HUES64 (cell line): ENCODE results near the gene SLC17A3.

Experiments
- H3K27ac ChIP-seq: 2 replicates; pipeline ENCODE4 v1.7.0; 2013; ENCODE audit warnings: low read depth, low read length, inconsistent platforms
- H3K27me3 ChIP-seq: 2 replicates; pipeline ENCODE4 v1.6.1; 2013; ENCODE audit warnings: mild to moderate bottlenecking, low read length; ENCODE audit not compliant: insufficient read depth
- H3K36me3 ChIP-seq: 2 replicates; pipeline ENCODE4 v1.6.1; 2013; ENCODE audit warnings: mild to moderate bottlenecking, low read length; ENCODE audit not compliant: insufficient read depth
- H3K4me1 ChIP-seq: 2 replicates; pipeline ENCODE4 v1.6.1; 2013; ENCODE audit warnings: mild to moderate bottlenecking, low read length, moderate library complexity; ENCODE audit not compliant: insufficient read depth
- H3K4me3 ChIP-seq: 2 replicates; pipeline ENCODE4 v1.5.1; 2013; ENCODE audit warnings: mild to moderate bottlenecking, low read length, moderate library complexity
- H3K9ac ChIP-seq: 2 replicates; pipeline ENCODE4 v1.6.1; 2013; ENCODE audit warnings: mild to moderate bottlenecking, low read depth, low read length
- H3K9me3 ChIP-seq: 2 replicates; pipeline ENCODE4 v1.6.1; 2013; ENCODE audit warnings: low read depth, low read length; ENCODE audit not compliant: insufficient read depth
- WGBS: fragments of 150-250, 120-280 bp; methylation state at CpG from one replicate; pipeline ENCODE4 v1.1.7; 2013; ENCODE audit warnings: missing lambda C conversion rate; 5-methylcytosine and 5-hydroxymethylcytosine counted together

The SLC17A3 gene

DNA sequence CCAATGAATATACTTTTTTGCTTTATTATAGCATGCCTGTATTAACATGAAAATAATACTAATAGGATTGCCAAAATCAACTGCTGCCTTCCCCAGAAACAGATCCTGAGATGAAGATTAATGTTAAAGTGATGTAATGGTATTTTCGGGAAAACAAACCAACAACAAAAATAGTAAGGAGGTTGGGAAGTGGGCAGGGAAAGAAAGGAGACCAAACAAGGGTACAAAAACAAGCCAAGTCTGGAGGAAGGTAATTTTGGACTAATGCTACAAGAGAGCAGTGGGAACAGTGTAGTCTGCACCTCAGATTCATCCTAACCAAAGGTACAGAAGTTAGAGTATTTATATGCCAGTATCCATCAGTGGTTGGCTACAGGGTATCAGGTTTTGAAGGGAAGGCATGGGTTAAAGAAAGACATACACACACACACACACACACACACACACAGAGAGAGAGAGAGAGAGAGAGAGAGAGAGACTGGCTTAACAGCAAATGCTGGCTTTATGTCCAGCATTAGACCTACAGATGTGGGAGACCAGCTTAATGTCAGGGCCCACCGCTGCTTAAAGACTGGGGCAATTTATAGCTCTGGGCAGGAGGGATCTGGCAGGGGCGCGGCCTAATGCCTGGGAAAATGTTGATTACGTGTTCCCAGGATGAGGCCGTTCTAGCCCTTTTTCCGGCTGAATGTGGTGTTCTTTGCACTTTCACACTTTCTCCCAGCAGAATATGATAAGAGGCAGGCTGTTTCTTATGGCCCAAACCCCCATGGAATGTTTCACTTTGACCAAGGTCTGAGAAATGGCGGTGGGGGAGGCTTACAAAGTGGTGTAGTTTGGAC, 38.4 kb downstream of the SLC17A3 start:
- Histone ChIP-seq H3K27ac (no peak overlapping the region), H3K27me3 (no peaks in the 10 kb centered on the region), H3K9ac (no peak overlapping the region), H3K4me3 (no peak overlapping the region), H3K9me3 (no peaks in the 10 kb centered on the region), H3K4me1 (no peaks in the 10 kb centered on the region), H3K36me3 (no peaks in the 10 kb centered on the region)
- 87% methylated on average over 8 of the region's 8 CpGs for WGBS

DNA sequence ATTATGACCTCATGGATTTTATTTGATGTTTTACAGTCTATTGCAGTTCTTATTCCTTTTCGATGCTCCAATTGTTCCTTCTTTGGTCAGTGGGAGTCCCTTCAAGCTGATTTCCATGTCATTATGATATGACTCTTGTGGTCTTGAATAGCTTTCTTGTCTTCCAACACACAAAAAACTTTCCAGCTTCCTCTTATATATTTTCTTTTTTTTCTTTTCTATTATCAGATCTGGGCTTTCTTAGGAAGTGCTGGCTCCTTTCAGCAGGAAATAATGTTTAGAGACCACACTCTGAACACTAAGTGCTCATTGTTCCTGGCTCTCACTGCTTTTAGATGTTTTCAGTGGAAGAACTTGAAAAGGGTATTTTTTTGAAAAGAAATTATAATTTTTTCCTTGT, 39.1 kb downstream of the SLC17A3 start:
- WGBS: 100% methylated on average over 1 of the region's 1 CpG

GRCh38 chr6:25833136-25833535, 40.9 kb downstream of the SLC17A3 start:
- Histone ChIP-seq H3K27me3 (no peaks in the 10 kb centered on the region), H3K9ac (no peak overlapping the region), H3K36me3 (no peaks in the 10 kb centered on the region), H3K4me3 (no peak overlapping the region), H3K27ac (no peak overlapping the region), H3K4me1 (no peaks in the 10 kb centered on the region), H3K9me3 (no peaks in the 10 kb centered on the region)

More for the DNA sequence above, 39.1 kb downstream of the SLC17A3 start:
- H3K27me3 ChIP-seq: no peaks in the 10 kb centered on the region
- no peaks in the 10 kb centered on the region for H3K4me1 ChIP-seq
- H3K4me3 ChIP-seq: no peak overlapping the region
- H3K9ac ChIP-seq: no peak overlapping the region
- H3K9me3 ChIP-seq: no peaks in the 10 kb centered on the region
- H3K27ac ChIP-seq: no peak overlapping the region
- no peaks in the 10 kb centered on the region for H3K36me3 ChIP-seq

DNA sequence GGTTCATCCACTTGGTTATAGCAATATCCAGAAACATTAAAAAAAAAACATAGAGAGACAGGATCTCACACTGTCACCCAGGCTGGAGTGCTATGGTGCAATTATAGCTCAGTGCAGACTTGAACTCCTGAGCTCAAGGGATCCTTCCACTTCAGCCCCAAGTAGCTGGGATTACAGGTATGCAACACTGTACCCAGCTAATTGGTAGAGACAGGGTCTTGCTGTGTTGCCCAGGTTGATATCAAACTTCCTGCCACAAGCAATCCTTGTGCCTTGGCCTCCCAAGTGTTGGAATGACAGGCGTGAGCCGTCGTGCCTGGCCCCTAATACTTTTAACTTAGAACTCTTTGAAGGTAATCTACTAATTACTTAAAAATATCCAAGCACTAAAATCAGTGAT, 41.4 kb downstream of the SLC17A3 start:
- no peak overlapping the region for H3K4me3 ChIP-seq
- H3K36me3 ChIP-seq: no peaks in the 10 kb centered on the region
- no peak overlapping the region for H3K9ac ChIP-seq
- no peaks in the 10 kb centered on the region for H3K27me3 ChIP-seq
- no peak overlapping the region for H3K27ac ChIP-seq
- WGBS: 93% methylated on average over 3 of the region's 3 CpGs
- H3K9me3 ChIP-seq: no peaks in the 10 kb centered on the region
- no peaks in the 10 kb centered on the region for H3K4me1 ChIP-seq

DNA sequence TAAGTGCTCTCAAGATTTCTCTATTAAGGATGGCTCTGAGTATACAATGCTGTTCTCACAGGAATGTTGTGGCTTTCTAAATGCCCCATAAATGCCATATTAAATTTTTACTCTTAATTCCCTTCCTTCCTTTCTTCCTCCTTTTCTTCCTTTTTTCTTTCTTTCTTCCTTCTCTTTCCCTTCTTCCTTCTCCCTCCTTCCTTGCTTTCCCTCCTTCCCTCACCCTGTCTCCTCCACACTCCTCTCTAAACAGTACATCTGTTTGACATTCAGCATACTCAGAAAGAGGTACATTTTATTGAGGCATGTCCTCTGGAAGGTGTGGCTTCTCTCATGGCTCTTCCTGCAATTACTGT, 41.8 kb downstream of the SLC17A3 start:
- no peaks in the 10 kb centered on the region for H3K27me3 ChIP-seq
- H3K36me3 ChIP-seq: no peaks in the 10 kb centered on the region

DNA sequence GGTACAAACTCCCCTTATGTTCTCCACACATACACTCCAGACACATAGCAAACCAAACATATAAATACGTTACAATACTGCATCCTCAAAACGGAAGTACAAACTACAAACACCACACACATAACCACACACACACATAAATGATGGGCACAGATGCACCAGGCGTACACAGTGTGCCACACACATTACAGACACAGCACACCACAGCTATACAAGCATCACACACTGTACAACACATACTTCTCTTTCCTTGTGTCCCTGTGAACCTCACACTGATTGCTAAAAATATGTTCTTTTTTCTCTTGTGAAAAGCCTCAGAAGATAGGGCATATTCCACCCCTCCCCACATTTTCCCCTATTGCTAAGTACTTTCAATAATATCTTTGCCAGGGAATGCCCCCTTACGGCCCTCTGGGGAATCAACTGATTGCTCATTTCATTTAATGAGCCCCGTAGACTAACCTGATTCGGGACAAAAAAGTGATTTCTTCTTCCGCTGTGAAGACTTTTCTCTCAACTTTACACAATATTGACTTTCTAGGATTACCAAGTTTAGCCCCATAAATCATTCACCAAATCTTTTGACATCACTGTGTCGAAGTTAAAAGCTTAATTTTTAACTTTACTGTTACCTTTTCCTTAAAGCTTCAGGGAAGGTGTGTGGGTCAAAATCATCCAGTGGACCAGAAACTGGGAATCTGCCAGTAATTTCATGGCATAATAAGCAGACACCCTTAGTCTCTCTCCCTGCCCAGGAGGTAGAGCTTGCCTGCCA, 42.3 kb downstream of the SLC17A3 start, which contains the start of gene SLC17A1:
Gene SLC17A1 (minus strand): TSS at position 521 of the 775 bp plus-strand sequence. CDS start 1,495 bp downstream, outside the sequence.
- Histone ChIP-seq H3K27ac (no peak within 1 kb of the TSS), H3K9me3 (no peaks in the 10 kb centered on the region), H3K36me3 (no peaks in the 10 kb centered on the region), H3K9ac (no peak within 1 kb of the TSS), H3K27me3 (no peaks in the 10 kb centered on the region), H3K4me1 (no peaks in the 10 kb centered on the region), H3K4me3 (no peak within 1 kb of the TSS)
- 92% methylated on average over 8 of the region's 8 CpGs for WGBS

More for the DNA sequence above, 41.8 kb downstream of the SLC17A3 start:
- Histone ChIP-seq H3K4me3 (no peak overlapping the region), H3K9ac (no peak overlapping the region), H3K27ac (no peak overlapping the region), H3K4me1 (no peaks in the 10 kb centered on the region), H3K9me3 (no peaks in the 10 kb centered on the region)

DNA sequence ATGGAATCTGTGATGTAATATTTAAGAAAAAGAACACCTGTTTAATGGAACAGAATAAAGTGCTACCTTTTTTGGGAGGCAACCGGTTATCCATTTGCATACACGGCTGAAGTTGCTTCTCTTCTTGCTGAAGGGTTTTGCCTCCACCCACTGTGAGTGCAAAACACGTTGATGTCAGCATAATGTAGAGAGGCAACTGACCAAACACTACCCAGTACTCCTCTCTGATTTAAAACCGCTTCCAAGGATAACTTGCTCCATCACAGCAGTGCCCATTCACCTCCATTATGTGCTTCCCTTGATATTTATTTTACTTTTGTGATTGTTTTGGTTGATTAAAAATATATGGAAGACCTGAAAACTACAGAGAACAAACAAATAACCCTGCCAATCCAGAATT, 43.6 kb downstream of the SLC17A3 start:
- H3K4me1 ChIP-seq: no peaks in the 10 kb centered on the region
- no peaks in the 10 kb centered on the region for H3K36me3 ChIP-seq
- WGBS: 77% methylated on average over 4 of the region's 4 CpGs
- no peak overlapping the region for H3K27ac ChIP-seq
- no peaks in the 10 kb centered on the region for H3K9me3 ChIP-seq
- no peaks in the 10 kb centered on the region for H3K27me3 ChIP-seq
- H3K4me3 ChIP-seq: no peak overlapping the region
- no peak overlapping the region for H3K9ac ChIP-seq

DNA sequence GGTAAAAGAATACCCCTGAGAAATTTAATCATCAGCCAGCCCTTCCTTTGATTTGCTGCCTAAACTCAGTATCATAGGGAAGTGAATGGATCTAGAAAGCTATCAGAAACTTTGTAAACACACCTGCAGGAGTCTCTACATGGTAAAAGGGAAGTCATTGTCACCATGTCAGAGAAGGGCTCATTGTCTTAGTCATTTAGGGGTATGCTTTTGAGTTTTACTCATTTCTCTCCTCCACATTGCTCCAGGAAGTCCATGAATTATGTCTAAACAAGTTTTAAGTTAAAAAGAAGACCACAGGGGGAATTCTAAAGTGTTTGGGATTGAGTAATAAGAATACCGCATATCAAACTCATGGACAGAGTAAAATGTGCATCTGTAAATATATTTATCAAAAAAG, 44.7 kb downstream of the SLC17A3 start:
- Histone ChIP-seq H3K4me3 (no peak overlapping the region), H3K4me1 (no peaks in the 10 kb centered on the region), H3K36me3 (no peaks in the 10 kb centered on the region), H3K9ac (no peak overlapping the region), H3K9me3 (no peaks in the 10 kb centered on the region), H3K27ac (no peak overlapping the region), H3K27me3 (no peaks in the 10 kb centered on the region)
- WGBS: no CpG with 5 or more reads among the region's 1 CpG

DNA sequence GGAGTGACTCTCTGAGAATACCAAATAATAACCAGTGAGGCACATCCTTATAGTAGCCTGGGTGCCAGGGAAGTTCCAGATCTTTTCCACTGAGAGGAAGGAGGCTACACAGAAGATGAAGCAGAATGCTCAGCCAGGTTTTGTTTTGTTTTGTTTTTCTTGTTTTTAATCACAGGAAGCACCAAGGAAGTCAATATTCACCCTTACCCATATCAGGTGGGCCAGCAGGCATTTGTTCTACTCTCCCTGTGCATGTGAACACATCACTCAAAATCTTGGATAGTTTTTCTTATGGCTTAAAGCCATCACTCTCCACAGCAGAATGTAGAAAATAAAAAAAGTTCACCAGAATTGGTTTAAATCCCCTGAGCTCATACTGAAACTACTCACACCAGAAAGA, 52.7 kb downstream of the SLC17A3 start:
- Histone ChIP-seq H3K9me3 (no peaks in the 10 kb centered on the region), H3K27ac (no peak overlapping the region), H3K9ac (no peak overlapping the region), H3K36me3 (no peaks in the 10 kb centered on the region), H3K4me3 (no peak overlapping the region), H3K4me1 (peaks cover 2% of the 10 kb centered on the region; the same call in 1 of the 2 replicates), H3K27me3 (no peaks in the 10 kb centered on the region)

- no peak overlapping the region for H3K27ac ChIP-seq
- H3K9me3 ChIP-seq: no peaks in the 10 kb centered on the region
- H3K36me3 ChIP-seq: no peaks in the 10 kb centered on the region
- H3K4me1 ChIP-seq: peaks cover 7% of the 10 kb centered on the region; the same call in 1 of the 2 replicates
- H3K9ac ChIP-seq: no peak overlapping the region
- no peak overlapping the region for H3K4me3 ChIP-seq
- 92% methylated on average over 2 of the region's 2 CpGs for WGBS
- no peaks in the 10 kb centered on the region for H3K27me3 ChIP-seq
These were observed 57.8 kb downstream of the SLC17A3 start for GRCh38 chr6:25816252-25816651.

GRCh38 chr6:25815194-25815593, 58.8 kb downstream of the SLC17A3 start:
- Histone ChIP-seq H3K36me3 (no peaks in the 10 kb centered on the region), H3K27me3 (no peaks in the 10 kb centered on the region), H3K27ac (no peak overlapping the region), H3K9ac (no peak overlapping the region), H3K9me3 (no peaks in the 10 kb centered on the region), H3K4me1 (peaks cover 7% of the 10 kb centered on the region; the same call in 1 of the 2 replicates), H3K4me3 (no peak overlapping the region)
- 71% methylated on average over 3 of the region's 3 CpGs for WGBS
